KMS-11 (cell line): ENCODE measurements around the gene PRPF40B.
A peak's percentile ranks its signal among the peaks of the same experiment; 100 is the strongest.
"Not testable (repeated sequence)": the region's sequence is repeated elsewhere in the genome, so short reads cannot be mapped to it uniquely, and the experiment has no call there.

ENCODE experiments used
- H2AFZ ChIP-seq: fragments of 200-600 bp; sonication (generic); 2 replicates; pipeline ENCODE4 v1.6.1; 2016; ENCODE audit warnings: antibody characterized with exemption, mixed run types, low read depth
- H3K27ac ChIP-seq: fragments of 200-600 bp; sonication (generic); 2 replicates; pipeline ENCODE4 v1.6.1; 2016; ENCODE audit warnings: mild to moderate bottlenecking, mixed run types
- H3K27me3 ChIP-seq: fragments of 200-600 bp; sonication (generic); 2 replicates; pipeline ENCODE4 v1.6.1; 2017; ENCODE audit warnings: mild to moderate bottlenecking, low read depth, mixed run types, moderate library complexity; ENCODE audit not compliant: insufficient read depth
- H3K36me3 ChIP-seq: fragments of 200-600 bp; sonication (generic); 2 replicates; pipeline ENCODE4 v1.6.1; 2017; ENCODE audit warnings: mild to moderate bottlenecking, mixed run types; ENCODE audit not compliant: insufficient read depth
- H3K4me1 ChIP-seq: fragments of 200-600 bp; sonication (generic); 2 replicates; pipeline ENCODE4 v1.6.1; 2016; ENCODE audit warnings: mild to moderate bottlenecking, low read depth, mixed run types; ENCODE audit not compliant: poor library complexity, severe bottlenecking
- H3K4me2 ChIP-seq: fragments of 200-600 bp; sonication (generic); 2 replicates; pipeline ENCODE4 v1.7.0; 2016; ENCODE audit warnings: mild to moderate bottlenecking, mixed run types
- H3K4me3 ChIP-seq: fragments of 200-600 bp; sonication (generic); IDR thresholded peaks from 2 replicates; pipeline ENCODE4 v1.6.1; 2017; ENCODE audit warnings: low read depth, low read length, mixed read lengths; ENCODE audit not compliant: insufficient read depth
- H3K79me2 ChIP-seq: fragments of 200-600 bp; sonication (generic); 2 replicates; pipeline ENCODE4 v1.6.1; 2016; ENCODE audit warnings: low read depth, mixed run types; ENCODE audit not compliant: insufficient read depth
- H3K9ac ChIP-seq: fragments of 200-600 bp; sonication (generic); 2 replicates; pipeline ENCODE4 v1.6.1; 2016; ENCODE audit warnings: mild to moderate bottlenecking, mixed run types
- H4K20me1 ChIP-seq: fragments of 200-600 bp; sonication (generic); 2 replicates; pipeline ENCODE4 v1.6.1; 2016; ENCODE audit warnings: mild to moderate bottlenecking, mixed run types; ENCODE audit not compliant: insufficient read depth
- CTCF ChIP-seq: fragments of 200-600 bp; sonication (generic); conservative IDR thresholded peaks from 2 replicates; pipeline ENCODE4 v1.6.1; 2017; ENCODE audit warnings: low read depth, mild to moderate bottlenecking, antibody characterized with exemption, low read length, moderate library complexity, mixed read lengths

The PRPF40B gene

GRCh38 chr12:49604856-49605255, 18.5 kb upstream of the PRPF40B start:
- no peak overlapping the region for H3K4me2 ChIP-seq
- H3K79me2 ChIP-seq: no peaks in the 10 kb centered on the region
- H2AFZ ChIP-seq: no peak overlapping the region
- H3K4me3 ChIP-seq: no peak overlapping the region
- H3K4me1 ChIP-seq: no peaks in the 10 kb centered on the region
- H3K36me3 ChIP-seq: no peaks in the 10 kb centered on the region
- no peaks in the 10 kb centered on the region for H3K27me3 ChIP-seq
- TF ChIP-seq CTCF: no peak
- no peak overlapping the region for H3K9ac ChIP-seq
- H3K27ac ChIP-seq: no peak overlapping the region
- no peaks in the 10 kb centered on the region for H4K20me1 ChIP-seq

- not testable (repeated sequence) for H2AFZ ChIP-seq, H3K79me2 ChIP-seq, H3K4me2 ChIP-seq, H3K36me3 ChIP-seq, H3K4me3 ChIP-seq, H3K27ac ChIP-seq, H4K20me1 ChIP-seq, H3K27me3 ChIP-seq, H3K4me1 ChIP-seq, H3K9ac ChIP-seq
These were observed 17.8 kb upstream of the PRPF40B start, which contains the start of gene FAM186B for GRCh38 chr12:49605539-49605938. Gene FAM186B (minus strand): TSS chr12:49605639. CDS start chr12:49605477, 162 bp downstream.

GRCh38 chr12:49609059-49609874, 14.1 kb upstream of the PRPF40B start:
- no peak overlapping the region for H3K9ac ChIP-seq
- H4K20me1 ChIP-seq: no peaks in the 10 kb centered on the region
- H3K27ac ChIP-seq: no peak overlapping the region
- no peaks in the 10 kb centered on the region for H3K79me2 ChIP-seq
- no peak overlapping the region for H2AFZ ChIP-seq
- H3K4me1 ChIP-seq: no peaks in the 10 kb centered on the region
- no peak overlapping the region for H3K4me3 ChIP-seq
- no peak overlapping the region for H3K4me2 ChIP-seq
- no peaks in the 10 kb centered on the region for H3K27me3 ChIP-seq
- H3K36me3 ChIP-seq: no peaks in the 10 kb centered on the region
- peak; percentile 32; the same call in 1 of the 2 replicates for TF ChIP-seq CTCF

- Histone ChIP-seq H3K79me2 (no peaks in the 10 kb centered on the region), H3K36me3 (no peaks in the 10 kb centered on the region), H3K4me1 (no peaks in the 10 kb centered on the region), H3K4me3 (no peak overlapping the region), H3K9ac (no peak overlapping the region), H4K20me1 (no peaks in the 10 kb centered on the region), H2AFZ (no peak overlapping the region), H3K4me2 (no peak overlapping the region), H3K27me3 (no peaks in the 10 kb centered on the region), H3K27ac (no peak overlapping the region)
- 0 out of 2 replicates have a peak, but pooled peaks have one; percentile 23 for TF ChIP-seq CTCF
These were observed 13.5 kb upstream of the PRPF40B start for GRCh38 chr12:49609875-49610154.

- H3K4me3 ChIP-seq, H2AFZ ChIP-seq, H3K4me1 ChIP-seq, H3K27me3 ChIP-seq, H3K79me2 ChIP-seq, H3K27ac ChIP-seq, H3K9ac ChIP-seq, H3K36me3 ChIP-seq, H4K20me1 ChIP-seq, H3K4me2 ChIP-seq: not testable (repeated sequence)
These were observed 12.6 kb upstream of the PRPF40B start for GRCh38 chr12:49610785-49611184.
